ENCODE measurements around the gene AHCTF1. TPM values are rescaled to one million over a fixed set of nuclear protein-coding genes. Genes with fewer than 3 reads are reported as not detected.

AHCTF1 gene
- total and polyA plus RNA-seq, 7 donors, result 3.7 to 61.8 (median 35.7) TPM

DNA sequence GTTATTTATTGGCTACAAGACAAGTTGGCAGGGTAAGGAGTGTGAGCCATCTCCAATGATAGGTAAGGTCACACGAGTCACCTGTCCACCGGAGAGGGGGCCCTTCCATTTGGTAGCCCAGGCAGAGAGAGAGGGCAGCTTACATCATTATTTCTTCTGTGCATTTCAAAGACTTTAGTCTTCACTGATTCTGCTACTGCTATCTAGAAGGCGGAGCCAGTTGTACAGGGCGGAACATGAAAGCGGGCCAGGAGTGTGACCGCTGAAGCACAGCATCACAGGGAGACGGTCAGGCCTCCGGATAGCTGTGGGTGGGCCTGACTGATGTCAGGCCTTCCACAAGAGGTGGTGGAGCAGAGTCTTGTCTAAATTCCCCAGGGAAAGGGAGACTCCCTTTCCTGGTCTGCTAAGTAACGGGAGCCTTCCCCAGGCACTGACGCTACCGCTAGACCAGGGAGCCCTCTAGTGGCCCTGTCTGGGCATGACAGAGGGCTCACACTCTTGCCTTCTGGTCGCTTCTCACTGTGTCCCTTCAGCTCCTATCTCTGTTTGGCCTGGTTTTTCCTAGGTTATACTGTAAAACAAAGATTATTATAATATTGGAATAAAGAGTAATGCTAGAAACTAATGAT, 39.5 kb upstream of the AHCTF1 start:
- Histone ChIP-seq H3K27me3 (no peaks in the 10 kb centered on the region), H3K27ac (no peak overlapping the region), H3K4me1 (no peaks in the 10 kb centered on the region), H3K36me3 (no peaks in the 10 kb centered on the region), H3K9me3 (peaks cover 0 to 9% (median 0%) of the 10 kb centered on the region in 4 donors), H3K4me3 (no peak overlapping the region)
- intact Hi-C loops (cut with DNase I), result no loop called here
- no peak for TF ChIP-seq EP300 (IDR thresholded peaks at IDR 0.05)
- TF ChIP-seq, protein P1, sequence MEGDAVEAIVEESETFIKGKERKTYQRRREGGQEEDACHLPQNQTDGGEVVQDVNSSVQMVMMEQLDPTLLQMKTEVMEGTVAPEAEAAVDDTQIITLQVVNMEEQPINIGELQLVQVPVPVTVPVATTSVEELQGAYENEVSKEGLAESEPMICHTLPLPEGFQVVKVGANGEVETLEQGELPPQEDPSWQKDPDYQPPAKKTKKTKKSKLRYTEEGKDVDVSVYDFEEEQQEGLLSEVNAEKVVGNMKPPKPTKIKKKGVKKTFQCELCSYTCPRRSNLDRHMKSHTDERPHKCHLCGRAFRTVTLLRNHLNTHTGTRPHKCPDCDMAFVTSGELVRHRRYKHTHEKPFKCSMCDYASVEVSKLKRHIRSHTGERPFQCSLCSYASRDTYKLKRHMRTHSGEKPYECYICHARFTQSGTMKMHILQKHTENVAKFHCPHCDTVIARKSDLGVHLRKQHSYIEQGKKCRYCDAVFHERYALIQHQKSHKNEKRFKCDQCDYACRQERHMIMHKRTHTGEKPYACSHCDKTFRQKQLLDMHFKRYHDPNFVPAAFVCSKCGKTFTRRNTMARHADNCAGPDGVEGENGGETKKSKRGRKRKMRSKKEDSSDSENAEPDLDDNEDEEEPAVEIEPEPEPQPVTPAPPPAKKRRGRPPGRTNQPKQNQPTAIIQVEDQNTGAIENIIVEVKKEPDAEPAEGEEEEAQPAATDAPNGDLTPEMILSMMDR (IDR thresholded peaks at IDR 0.05), result peak in 3 of 4 experiments; percentile 45 to 77 (median 74)
- TF ChIP-seq POLR2A (IDR thresholded peaks at IDR 0.05), result no peak
- TF ChIP-seq POLR2AphosphoS5 (IDR thresholded peaks at IDR 0.05), result no peak
- DNase-seq, result no peak
- 81 to 84% methylated on average over 12 of the region's 12 CpGs for WGBS, 2 donors

DNA sequence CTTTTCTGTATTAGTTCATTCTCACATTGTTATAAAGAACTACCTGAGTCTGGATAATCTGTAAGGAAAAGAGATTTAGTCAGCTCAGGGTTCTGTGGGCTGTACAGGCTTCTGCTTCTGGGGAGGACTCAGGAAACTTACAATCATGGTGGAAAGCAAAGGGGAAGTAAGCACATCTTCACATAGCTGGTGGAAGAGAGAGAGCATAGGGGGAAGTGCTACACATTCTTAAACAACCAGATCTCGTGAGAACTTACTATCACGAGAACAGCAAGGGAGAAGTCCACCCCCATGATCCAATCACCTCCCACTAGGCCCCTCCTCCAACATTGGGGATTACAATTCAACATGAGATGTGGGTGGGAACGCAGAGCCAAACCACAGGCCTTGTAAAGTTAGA, 37.9 kb upstream of the AHCTF1 start:
- H3K4me3 ChIP-seq, result no peak overlapping the region
- H3K27ac ChIP-seq, result no peak overlapping the region
- TF ChIP-seq POLR2AphosphoS5 (IDR thresholded peaks at IDR 0.05) (no peak), POLR2A (IDR thresholded peaks at IDR 0.05) (no peak), EP300 (IDR thresholded peaks at IDR 0.05) (no peak)
- TF ChIP-seq, protein P1 (IDR thresholded peaks at IDR 0.05), result no peak
- 87 to 91% methylated on average over 3 of the region's 3 CpGs for WGBS, 2 donors
- H3K36me3 ChIP-seq, result no peaks in the 10 kb centered on the region
- intact Hi-C loops (cut with DNase I), result no loop called here
- no peak for DNase-seq
- H3K4me1 ChIP-seq, result no peaks in the 10 kb centered on the region
- peaks cover 0 to 9% (median 0%) of the 10 kb centered on the region in 4 donors for H3K9me3 ChIP-seq
- no peaks in the 10 kb centered on the region for H3K27me3 ChIP-seq

DNA sequence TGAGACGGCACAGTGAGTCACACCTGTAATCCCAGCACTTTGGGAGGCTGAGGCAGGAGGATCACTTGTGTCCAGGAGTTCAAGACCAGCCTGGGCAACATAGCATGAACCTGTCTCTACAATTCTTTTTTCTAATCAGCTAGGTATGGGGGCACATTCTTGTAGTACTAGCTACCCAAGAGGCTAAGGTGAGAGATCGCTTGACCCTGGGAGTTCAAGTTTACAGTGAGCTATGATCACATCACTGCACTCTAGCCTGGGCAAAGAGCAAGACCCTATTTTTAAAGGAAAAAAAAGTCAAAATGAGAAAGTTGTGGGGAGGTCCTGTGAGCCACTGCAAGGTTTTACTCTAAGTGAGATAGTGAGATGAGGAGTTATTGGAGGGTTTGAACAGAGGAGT, 34.8 kb upstream of the AHCTF1 start:
- WGBS, 2 donors, result 98% methylated on average over 2 of the region's 2 CpGs
- Histone ChIP-seq H3K36me3 (no peaks in the 10 kb centered on the region), H3K4me1 (no peaks in the 10 kb centered on the region), H3K4me3 (no peak overlapping the region), H3K27ac (no peak overlapping the region), H3K9me3 (peaks cover 0 to 7% (median 0%) of the 10 kb centered on the region in 4 donors), H3K27me3 (no peaks in the 10 kb centered on the region)
- intact Hi-C loops (cut with DNase I), result no loop called here
- no peak for TF ChIP-seq POLR2AphosphoS5 (IDR thresholded peaks at IDR 0.05)
- no peak for TF ChIP-seq EP300 (IDR thresholded peaks at IDR 0.05)
- TF ChIP-seq, protein P1 (IDR thresholded peaks at IDR 0.05), result no peak
- no peak for TF ChIP-seq POLR2A (IDR thresholded peaks at IDR 0.05)
- DNase-seq, result no peak

GRCh38 chr1:246959944-246960693, 28.4 kb upstream of the AHCTF1 start:
- intact Hi-C loops (cut with DNase I), result no loop called here
- no peak for DNase-seq
- H3K27me3 ChIP-seq, result no peaks in the 10 kb centered on the region
- WGBS, 2 donors, result 46 to 70% methylated on average over 1 of the region's 1 CpG
- H3K27ac ChIP-seq, result no peak overlapping the region
- H3K36me3 ChIP-seq, result no peaks in the 10 kb centered on the region
- no peak overlapping the region for H3K4me3 ChIP-seq
- TF ChIP-seq EP300 (IDR thresholded peaks at IDR 0.05), result no peak
- TF ChIP-seq POLR2A (IDR thresholded peaks at IDR 0.05), result no peak
- TF ChIP-seq POLR2AphosphoS5 (IDR thresholded peaks at IDR 0.05), result no peak
- TF ChIP-seq, protein P1 (IDR thresholded peaks at IDR 0.05), result peak in 1 of 4 experiments; percentile 8
- H3K9me3 ChIP-seq, result no peaks in the 10 kb centered on the region
- H3K4me1 ChIP-seq, result no peaks in the 10 kb centered on the region

All from sigmoid colon (tissue), 7 donors.